ENCODE results near the gene ACAP3.

ACAP3 gene

GRCh38 chr1:1246577-1247340, 61.0 kb downstream of the ACAP3 start, which contains the start of gene C1QTNF12:
Gene C1QTNF12 (minus strand): TSS chr1:1246722. CDS start chr1:1246690, 32 bp downstream.
- in situ Hi-C loops (cut with MboI; ENCODE audit: low sequenced_read_pairs): no loop called here

GRCh38 chr1:1245817-1246576, 61.7 kb downstream of the ACAP3 start:
- in situ Hi-C loops (cut with MboI; ENCODE audit: low sequenced_read_pairs): no loop called here

- in situ Hi-C loops (cut with MboI; ENCODE audit: low sequenced_read_pairs): no loop called here
Observed at GRCh38 chr1:1245178-1245816, 62.4 kb downstream of the ACAP3 start.

GRCh38 chr1:1244192-1244811, 63.4 kb downstream of the ACAP3 start:
- in situ Hi-C loops (cut with MboI; ENCODE audit: low sequenced_read_pairs): no loop called here

- in situ Hi-C loops (cut with MboI; ENCODE audit: low sequenced_read_pairs): no loop called here
Observed at GRCh38 chr1:1243807-1244191, 63.9 kb downstream of the ACAP3 start.

GRCh38 chr1:1243266-1243660, 64.5 kb downstream of the ACAP3 start:
- in situ Hi-C loops (cut with MboI; ENCODE audit: low sequenced_read_pairs): no loop called here

GRCh38 chr1:1242461-1243265, 65.1 kb downstream of the ACAP3 start:
- in situ Hi-C loops (cut with MboI; ENCODE audit: low sequenced_read_pairs): no loop called here
